NCI-H526 (cell line): ENCODE data around the gene DHRS12.

Experiments used
- DNase-seq, 2 experiments: peaks; one replicate each; lab custom pipeline; 2025; lab: John Stamatoyannopoulos, UW

The DHRS12 gene

GRCh38 chr13:51724721-51725120, 79.2 kb downstream of the DHRS12 start:
- DNase-seq, result no peak

GRCh38 chr13:51723529-51723928, 80.4 kb downstream of the DHRS12 start:
- no peak for DNase-seq

GRCh38 chr13:51721496-51721895, 82.5 kb downstream of the DHRS12 start:
- no peak for DNase-seq

GRCh38 chr13:51719394-51719793, 84.6 kb downstream of the DHRS12 start:
- DNase-seq, result no peak
